ENCODE measurements around the gene METTL8.

Gene METTL8

GRCh38 chr2:171399292-171399691 is 34.5 kb downstream of the METTL8 start:
- no peaks in the 10 kb centered on the region for H4K20me1 ChIP-seq (ENCODE audit: low read depth, low read length)
- H3K36me3 ChIP-seq (ENCODE audit: low read length), result peaks cover 10% of the 10 kb centered on the region; the same call in 1 of the 2 replicates
- H3K27me3 ChIP-seq (ENCODE audit: low read length), result no peaks in the 10 kb centered on the region
- peaks cover 15% of the 10 kb centered on the region; the same call in 1 of the 2 replicates for H3K9me3 ChIP-seq (ENCODE audit: insufficient read depth, low read length)
- no peak overlapping the region for H3K27ac ChIP-seq (ENCODE audit: low read depth, low read length)
- TF ChIP-seq EZH2phosphoT487 (conservative IDR thresholded peaks at IDR 0.05; ENCODE audit: low read length) (no peak), CTCF (IDR thresholded peaks at IDR 0.05; ENCODE audit: insufficient read depth, low read length, poor library complexity, severe bottlenecking) (no peak)
- no peaks in the 10 kb centered on the region for H3K9me2 ChIP-seq (replicated peaks; ENCODE audit: insufficient read depth, low read length)
- no peaks in the 10 kb centered on the region; the same call in 1 of the 2 replicates for H3F3A ChIP-seq (ENCODE audit: insufficient read depth)
- no peak overlapping the region for H2AFZ ChIP-seq (ENCODE audit: low read depth, low read length, severe bottlenecking)
- H3K4me2 ChIP-seq (ENCODE audit: low read depth, low read length, poor library complexity, severe bottlenecking), result peak overlapping the region; percentile 6
- H3K79me2 ChIP-seq (ENCODE audit: insufficient read depth, low read length), result no peaks in the 10 kb centered on the region; the same call in 1 of the 2 replicates
- no peak overlapping the region for H3K9ac ChIP-seq (ENCODE audit: low read length)
- H3K4me3 ChIP-seq (ENCODE audit: insufficient read depth, low read length, poor library complexity, severe bottlenecking), result no peak overlapping the region

GRCh38 chr2:171394164-171394740 is 39.5 kb downstream of the METTL8 start:
- Histone ChIP-seq H4K20me1 (ENCODE audit: low read depth, low read length) (no peaks in the 10 kb centered on the region), H2AFZ (ENCODE audit: low read depth, low read length, severe bottlenecking) (no peak overlapping the region), H3K27ac (ENCODE audit: low read depth, low read length) (no peak overlapping the region), H3K9me3 (ENCODE audit: insufficient read depth, low read length) (no peaks in the 10 kb centered on the region), H3K36me3 (ENCODE audit: low read length) (no peaks in the 10 kb centered on the region; the same call in 1 of the 2 replicates), H3K27me3 (ENCODE audit: low read length) (no peaks in the 10 kb centered on the region), H3K9ac (ENCODE audit: low read length) (no peak overlapping the region), H3K4me3 (ENCODE audit: insufficient read depth, low read length, poor library complexity, severe bottlenecking) (no peak overlapping the region), H3K79me2 (ENCODE audit: insufficient read depth, low read length) (no peaks in the 10 kb centered on the region; the same call in 1 of the 2 replicates), H3K4me2 (ENCODE audit: low read depth, low read length, poor library complexity, severe bottlenecking) (peak overlapping the region; percentile 23), H3K9me2 (replicated peaks; ENCODE audit: insufficient read depth, low read length) (no peaks in the 10 kb centered on the region), H3F3A (ENCODE audit: insufficient read depth) (peaks cover 16% of the 10 kb centered on the region)
- TF ChIP-seq CTCF (IDR thresholded peaks at IDR 0.05; ENCODE audit: insufficient read depth, low read length, poor library complexity, severe bottlenecking) (no peak), EZH2phosphoT487 (conservative IDR thresholded peaks at IDR 0.05; ENCODE audit: low read length) (no peak)

GRCh38 chr2:171393487-171393886 is 40.3 kb downstream of the METTL8 start:
- H3F3A ChIP-seq (ENCODE audit: insufficient read depth), result peaks cover 23% of the 10 kb centered on the region
- no peak for TF ChIP-seq CTCF (IDR thresholded peaks at IDR 0.05; ENCODE audit: insufficient read depth, low read length, poor library complexity, severe bottlenecking)
- no peak for TF ChIP-seq EZH2phosphoT487 (conservative IDR thresholded peaks at IDR 0.05; ENCODE audit: low read length)
- H3K36me3 ChIP-seq (ENCODE audit: low read length), result no peaks in the 10 kb centered on the region; the same call in 1 of the 2 replicates
- H3K27me3 ChIP-seq (ENCODE audit: low read length), result no peaks in the 10 kb centered on the region
- no peaks in the 10 kb centered on the region for H4K20me1 ChIP-seq (ENCODE audit: low read depth, low read length)
- H3K4me3 ChIP-seq (ENCODE audit: insufficient read depth, low read length, poor library complexity, severe bottlenecking), result no peak overlapping the region
- H3K9ac ChIP-seq (ENCODE audit: low read length), result no peak overlapping the region
- H3K27ac ChIP-seq (ENCODE audit: low read depth, low read length), result no peak overlapping the region
- no peaks in the 10 kb centered on the region for H3K9me3 ChIP-seq (ENCODE audit: insufficient read depth, low read length)
- no peak overlapping the region for H2AFZ ChIP-seq (ENCODE audit: low read depth, low read length, severe bottlenecking)
- H3K4me2 ChIP-seq (ENCODE audit: low read depth, low read length, poor library complexity, severe bottlenecking), result peak overlapping the region; percentile 23
- H3K9me2 ChIP-seq (replicated peaks; ENCODE audit: insufficient read depth, low read length), result no peaks in the 10 kb centered on the region
- H3K79me2 ChIP-seq (ENCODE audit: insufficient read depth, low read length), result no peaks in the 10 kb centered on the region; the same call in 1 of the 2 replicates
